BLaER1 treated with 17β-estradiol and CSF1 and Interleukin-3, amounts not matched to agents 10 nM and 100 nM (cell line): Measurements from ENCODE around the gene ENAH.

Experiments
- H3K27ac ChIP-seq, 11 experiments: shearing (Covaris generic); formaldehyde crosslinking; 2 replicates each; pipeline ENCODE4 v1.8.1; 2022
- H3K27me3 ChIP-seq, 11 experiments: shearing (Covaris generic); formaldehyde crosslinking; 2 replicates each; pipeline ENCODE4 v1.8.1; 2022
- H3K36me3 ChIP-seq, 11 experiments: shearing (Covaris generic); formaldehyde crosslinking; 2 replicates each; pipeline ENCODE4 v1.8.1; 2022
- H3K4me1 ChIP-seq, 10 experiments: shearing (Covaris generic); formaldehyde crosslinking; 2 replicates each; pipeline ENCODE4 v1.8.1; 2022
- H3K4me2 ChIP-seq, 11 experiments: shearing (Covaris generic); formaldehyde crosslinking; 2 replicates each; pipeline ENCODE4 v1.8.1; 2022
- H3K4me3 ChIP-seq, 10 experiments: shearing (Covaris generic); formaldehyde crosslinking; 2 replicates each; pipeline ENCODE4 v1.8.1; 2022
- H3K9ac ChIP-seq, 11 experiments: shearing (Covaris generic); formaldehyde crosslinking; 2 replicates each; pipeline ENCODE4 v1.8.1; 2022
- H3K9me3 ChIP-seq, 11 experiments: shearing (Covaris generic); formaldehyde crosslinking; replicated peaks in 1 of 11; 2 replicates each; pipeline ENCODE4 v1.8.1; 2022
- H4K20me1 ChIP-seq, 11 experiments: shearing (Covaris generic); formaldehyde crosslinking; 2 replicates each; pipeline ENCODE4 v1.8.1; 2022
- Cebpa-rat ChIP-seq, 11 experiments: shearing (Covaris generic); IDR thresholded peaks; 2 replicates each; pipeline ENCODE4 v1.8.1; 2022

The ENAH gene

DNA sequence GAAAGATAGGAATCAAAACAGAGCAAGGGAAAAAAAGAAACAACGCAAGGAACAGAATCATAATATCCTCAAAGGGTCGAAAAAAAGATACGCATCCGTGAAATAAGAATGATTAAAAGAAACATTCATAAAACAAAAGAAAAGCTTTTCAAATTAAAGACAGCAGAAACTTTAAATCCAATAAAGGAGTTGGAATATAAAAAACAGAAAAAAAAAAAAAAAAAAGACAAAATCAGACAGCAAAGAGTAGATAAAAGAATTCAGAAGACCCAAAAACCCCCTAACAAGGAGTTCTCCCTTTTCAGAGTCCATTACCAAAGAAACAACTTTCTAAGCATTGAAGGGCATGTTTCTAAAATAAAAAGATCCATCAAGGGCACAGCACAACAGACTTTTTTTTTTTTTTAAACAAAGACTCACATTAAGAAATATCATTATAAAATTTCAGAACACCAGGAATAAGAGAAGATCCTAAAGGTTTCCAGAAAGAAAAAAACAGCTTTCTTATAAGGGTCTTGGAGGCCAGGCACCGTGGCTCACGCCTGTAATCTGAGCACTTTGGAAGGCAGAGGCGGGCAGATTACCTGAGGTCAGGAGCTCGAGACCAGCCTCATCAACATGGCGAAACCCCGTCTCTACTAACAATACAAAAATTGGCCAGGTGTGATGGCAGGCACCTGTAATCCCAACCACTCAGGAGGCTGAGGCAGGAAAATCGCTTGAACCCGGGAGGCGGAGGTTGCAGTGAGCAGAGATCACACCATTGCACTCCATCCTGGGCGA, 44.7 kb downstream of the ENAH start:
- no peaks in the 10 kb centered on the region for H3K27me3 ChIP-seq
- peaks cover 0 to 21% (median 13%) of the 10 kb centered on the region in 11 experiments; a peak in 17 of 22 replicates for H3K9me3 ChIP-seq
- peaks cover 0 to 11% (median 0%) of the 10 kb centered on the region in 10 experiments; a peak in 7 of 20 replicates for H3K4me1 ChIP-seq
- H3K9ac ChIP-seq = no peak overlapping the region
- H3K4me3 ChIP-seq = no peak overlapping the region
- peaks cover 0 to 11% (median 0%) of the 10 kb centered on the region in 11 experiments; a peak in 5 of 22 replicates for H3K36me3 ChIP-seq
- no peak for TF ChIP-seq Cebpa-rat (IDR thresholded peaks at IDR 0.05)
- no peak overlapping the region for H3K4me2 ChIP-seq
- no peak overlapping the region for H3K27ac ChIP-seq
- H4K20me1 ChIP-seq = peaks cover 0 to 11% (median 0%) of the 10 kb centered on the region in 11 experiments; a peak in 4 of 22 replicates

DNA sequence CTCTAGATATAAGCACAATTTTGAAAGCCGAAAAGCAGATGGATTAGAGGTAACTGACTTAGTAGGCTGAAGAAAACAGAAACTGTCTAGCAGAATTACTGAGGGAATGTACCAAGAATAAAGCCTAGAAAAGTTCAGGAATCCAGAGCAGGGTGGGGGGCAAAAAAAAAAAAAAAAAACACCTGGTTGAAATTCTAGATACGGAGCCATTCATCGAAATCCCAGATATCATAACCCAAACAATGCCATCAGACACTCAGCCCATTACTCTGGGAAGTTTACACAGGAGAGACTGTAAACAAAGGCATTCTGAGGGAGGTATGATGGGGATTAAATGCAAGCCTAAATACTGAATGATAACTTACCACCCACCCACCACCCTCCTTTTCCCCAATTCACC, 45.6 kb downstream of the ENAH start:
- H3K9ac ChIP-seq = no peak overlapping the region
- H3K4me1 ChIP-seq = peaks cover 0 to 18% (median 0%) of the 10 kb centered on the region in 10 experiments; a peak in 7 of 20 replicates
- no peak for TF ChIP-seq Cebpa-rat (IDR thresholded peaks at IDR 0.05)
- no peak overlapping the region for H3K27ac ChIP-seq
- H4K20me1 ChIP-seq = peaks cover 0 to 8% (median 0%) of the 10 kb centered on the region in 11 experiments; a peak in 4 of 22 replicates
- no peak overlapping the region for H3K4me3 ChIP-seq
- H3K27me3 ChIP-seq = no peaks in the 10 kb centered on the region
- peaks cover 0 to 11% (median 0%) of the 10 kb centered on the region in 11 experiments; a peak in 5 of 22 replicates for H3K36me3 ChIP-seq
- H3K9me3 ChIP-seq = peaks cover 0 to 21% (median 13%) of the 10 kb centered on the region in 11 experiments; a peak in 17 of 22 replicates
- no peak overlapping the region for H3K4me2 ChIP-seq

- H3K4me2 ChIP-seq = peak overlapping the region in 5 of 11 experiments; percentile 1 to 59 (median 28); a peak in 6 of 22 replicates
- peaks cover 4 to 24% (median 15%) of the 10 kb centered on the region in 11 experiments; a peak in 17 of 22 replicates for H3K36me3 ChIP-seq
- TF ChIP-seq Cebpa-rat (IDR thresholded peaks at IDR 0.05) = no peak
- H3K27me3 ChIP-seq = no peaks in the 10 kb centered on the region
- H3K4me3 ChIP-seq = no peak overlapping the region
- peak overlapping the region in 2 of 11 experiments; percentile 63; a peak in 4 of 22 replicates for H3K27ac ChIP-seq
- peaks cover 0 to 22% (median 0%) of the 10 kb centered on the region in 10 experiments; a peak in 7 of 20 replicates for H3K4me1 ChIP-seq
- peaks cover 0 to 8% (median 0%) of the 10 kb centered on the region in 11 experiments; a peak in 4 of 22 replicates for H4K20me1 ChIP-seq
- H3K9ac ChIP-seq = 0 out of 22 replicates have a peak overlapping the region, but pooled peaks of 1 of the 11 experiments have one; percentile 34
- peaks cover 21 to 32% (median 23%) of the 10 kb centered on the region in 11 experiments for H3K9me3 ChIP-seq
Measured at GRCh38 chr1:225603538-225604354, 49.2 kb downstream of the ENAH start.

- Histone ChIP-seq H3K27ac (peak overlapping the region in 1 of 11 experiments; percentile 63; a peak in 1 of 22 replicates), H3K4me3 (no peak overlapping the region), H4K20me1 (peaks cover 0 to 8% (median 0%) of the 10 kb centered on the region in 11 experiments; a peak in 3 of 22 replicates), H3K9me3 (peaks cover 21 to 33% (median 23%) of the 10 kb centered on the region in 11 experiments), H3K4me1 (peaks cover 0 to 22% (median 0%) of the 10 kb centered on the region in 10 experiments; a peak in 7 of 20 replicates), H3K36me3 (peaks cover 4 to 24% (median 15%) of the 10 kb centered on the region in 11 experiments; a peak in 17 of 22 replicates), H3K4me2 (peak overlapping the region in 2 of 11 experiments; percentile 46 to 59; a peak in 3 of 22 replicates), H3K9ac (no peak overlapping the region), H3K27me3 (no peaks in the 10 kb centered on the region)
- no peak for TF ChIP-seq Cebpa-rat (IDR thresholded peaks at IDR 0.05)
Measured at GRCh38 chr1:225602590-225603206, 50.2 kb downstream of the ENAH start.

GRCh38 chr1:225601902-225602589, 50.9 kb downstream of the ENAH start:
- peaks cover 21 to 38% (median 23%) of the 10 kb centered on the region in 11 experiments for H3K9me3 ChIP-seq
- peaks cover 0 to 22% (median 0%) of the 10 kb centered on the region in 10 experiments; a peak in 7 of 20 replicates for H3K4me1 ChIP-seq
- peaks cover 4 to 25% (median 15%) of the 10 kb centered on the region in 11 experiments; a peak in 17 of 22 replicates for H3K36me3 ChIP-seq
- no peak for TF ChIP-seq Cebpa-rat (IDR thresholded peaks at IDR 0.05)
- H3K27me3 ChIP-seq = no peaks in the 10 kb centered on the region
- no peak overlapping the region for H3K9ac ChIP-seq
- H3K4me2 ChIP-seq = no peak overlapping the region
- no peak overlapping the region for H3K4me3 ChIP-seq
- H4K20me1 ChIP-seq = peaks cover 0 to 1% (median 0%) of the 10 kb centered on the region in 11 experiments; a peak in 1 of 22 replicates
- H3K27ac ChIP-seq = no peak overlapping the region

DNA sequence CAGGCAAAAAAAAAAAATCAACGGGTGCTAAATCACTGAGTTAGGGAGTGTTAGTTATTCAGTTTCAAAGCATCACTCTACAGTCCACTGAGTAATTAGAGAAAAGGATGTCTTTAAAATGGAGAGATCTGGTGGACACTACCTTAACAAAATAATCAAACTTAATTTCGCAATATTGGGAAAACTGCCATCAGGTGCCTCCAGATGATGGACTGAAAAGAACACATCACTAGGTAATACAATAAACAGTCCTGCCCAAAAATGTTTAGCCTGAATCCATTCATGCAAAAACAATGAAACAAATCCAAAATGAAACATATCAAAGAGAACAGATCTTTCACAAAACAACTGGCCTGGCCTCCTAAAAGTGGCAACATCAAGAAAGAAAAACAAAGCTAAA, 54.1 kb downstream of the ENAH start:
- peaks cover 21 to 34% (median 23%) of the 10 kb centered on the region in 11 experiments for H3K9me3 ChIP-seq
- peaks cover 0 to 18% (median 0%) of the 10 kb centered on the region in 10 experiments; a peak in 7 of 20 replicates for H3K4me1 ChIP-seq
- no peak overlapping the region for H3K9ac ChIP-seq
- H3K27me3 ChIP-seq = no peaks in the 10 kb centered on the region
- peak in 1 of 11 experiments; percentile 55; a peak in 4 of 22 replicates for TF ChIP-seq Cebpa-rat (IDR thresholded peaks at IDR 0.05)
- H3K4me3 ChIP-seq = no peak overlapping the region
- H4K20me1 ChIP-seq = no peaks in the 10 kb centered on the region
- peaks cover 4 to 32% (median 15%) of the 10 kb centered on the region in 11 experiments; a peak in 17 of 22 replicates for H3K36me3 ChIP-seq
- H3K27ac ChIP-seq = no peak overlapping the region
- no peak overlapping the region for H3K4me2 ChIP-seq

- no peak for TF ChIP-seq Cebpa-rat (IDR thresholded peaks at IDR 0.05)
- Histone ChIP-seq H3K9me3 (peaks cover 21 to 34% (median 23%) of the 10 kb centered on the region in 11 experiments), H4K20me1 (no peaks in the 10 kb centered on the region), H3K4me2 (no peak overlapping the region), H3K27ac (no peak overlapping the region), H3K4me1 (peaks cover 0 to 10% (median 0%) of the 10 kb centered on the region in 10 experiments; a peak in 5 of 20 replicates), H3K36me3 (peaks cover 4 to 32% (median 15%) of the 10 kb centered on the region in 11 experiments; a peak in 17 of 22 replicates), H3K27me3 (no peaks in the 10 kb centered on the region), H3K9ac (no peak overlapping the region), H3K4me3 (no peak overlapping the region)
Measured at GRCh38 chr1:225597926-225598575, 54.9 kb downstream of the ENAH start.
